Activated CD4-positive, alpha-beta T cell treated with anti-CD3 and anti-CD28 coated beads for 36 hours (primary cell): ENCODE results near the gene SHC3. TPM values are rescaled to one million over a fixed set of nuclear protein-coding genes. Genes with fewer than 3 reads are reported as not detected.
A peak's percentile ranks its signal among the peaks of the same experiment; 100 is the strongest.

ENCODE experiments used
- ATAC-seq: fragments of 200-7000 bp; cut with Tn5 transposase; one replicate; pipeline ENCODE4 v1.10.0; 2021; ENCODE audit warnings: mild to moderate bottlenecking, moderate library complexity
- CTCF ChIA-PET: fragments of 350-600 bp; sonication (Branson Sonifier 250); formaldehyde crosslinking; loops from one replicate; lab custom pipeline; 2021; ENCODE audit warnings: antibody characterized with exemption; lab: Charles Lee
- POLR2A ChIA-PET: fragments of 350-600 bp; sonication (Branson Sonifier 250); formaldehyde crosslinking; loops from one replicate; lab custom pipeline; 2021; ENCODE audit warnings: antibody characterized with exemption, inconsistent platforms; lab: Charles Lee
- DNase-seq: peaks from one replicate; pipeline ENCODE4 v3.0.0-alpha.2; 2020
- H3K27ac Mint-ChIP-seq: one replicate; pipeline ENCODE4 v1.8.0; 2021; ENCODE audit warnings: mixed read lengths
- H3K27me3 Mint-ChIP-seq: one replicate; pipeline ENCODE4 v1.8.0; 2021; ENCODE audit warnings: mixed read lengths
- H3K36me3 Mint-ChIP-seq: one replicate; pipeline ENCODE4 v1.8.0; 2021; ENCODE audit warnings: low read depth, mixed read lengths
- H3K4me1 Mint-ChIP-seq: one replicate; pipeline ENCODE4 v1.8.0; 2021; ENCODE audit warnings: mixed read lengths
- H3K4me3 Mint-ChIP-seq: one replicate; pipeline ENCODE4 v1.8.0; 2021; ENCODE audit warnings: mild to moderate bottlenecking, moderate library complexity, mixed read lengths
- H3K9me3 Mint-ChIP-seq: one replicate; pipeline ENCODE4 v1.8.0; 2021; ENCODE audit warnings: low read depth, mixed read lengths
- intact Hi-C, 2 experiments: fragments of 100-400 bp; cut with DNase I in 1 of 2; cut with micrococcal nuclease in 1 of 2; formaldehyde crosslinking; loops; one replicate each; pipeline versions ENCODE4 v1.14.2 to v1.15.1; 2022 to 2024; cut with DNase I, micrococcal nuclease
- total RNA-seq, 2 experiments: library from RNA; stranded (reverse); gene quantifications; one replicate each; pipeline ENCODE4 v1.2.3, GENCODE V29; 2021

SHC3 gene
- total RNA-seq, 2 experiments from 2014 or later, result not detected

GRCh38 chr9:89171231-89171630, 7.4 kb downstream of the SHC3 start:
- ATAC-seq, result no peak
- Mint-ChIP-seq H3K27ac (no peak overlapping the region), H3K4me1 (no peaks in the 10 kb centered on the region), H3K9me3 (no peaks in the 10 kb centered on the region), H3K27me3 (peaks cover 23% of the 10 kb centered on the region), H3K4me3 (no peak overlapping the region), H3K36me3 (no peaks in the 10 kb centered on the region)
- no peak for DNase-seq
- POLR2A ChIA-PET, result no interaction called here
- intact Hi-C loops, result no loop called here
- CTCF ChIA-PET, result no interaction called here

GRCh38 chr9:89168901-89169813, 9.5 kb downstream of the SHC3 start:
- Mint-ChIP-seq H3K27ac (no peak overlapping the region), H3K4me3 (no peak overlapping the region), H3K4me1 (no peaks in the 10 kb centered on the region), H3K9me3 (no peaks in the 10 kb centered on the region), H3K36me3 (no peaks in the 10 kb centered on the region), H3K27me3 (peaks cover 30% of the 10 kb centered on the region)
- POLR2A ChIA-PET, result no interaction called here
- ATAC-seq (no peak), DNase-seq (no peak)
- intact Hi-C loops, result no loop called here
- CTCF ChIA-PET, result no interaction called here

- CTCF ChIA-PET, result no interaction called here
- H3K27ac Mint-ChIP-seq, result no peak overlapping the region
- POLR2A ChIA-PET, result no interaction called here
- ATAC-seq, result no peak
- H3K27me3 Mint-ChIP-seq, result peaks cover 25% of the 10 kb centered on the region
- DNase-seq, result no peak
- no peaks in the 10 kb centered on the region for H3K9me3 Mint-ChIP-seq
- no peaks in the 10 kb centered on the region for H3K36me3 Mint-ChIP-seq
- intact Hi-C loops, result no loop called here
- H3K4me1 Mint-ChIP-seq, result no peaks in the 10 kb centered on the region
- H3K4me3 Mint-ChIP-seq, result no peak overlapping the region
Measured at GRCh38 chr9:89167788-89168187, 10.8 kb downstream of the SHC3 start.

GRCh38 chr9:89166852-89167251, 11.8 kb downstream of the SHC3 start:
- intact Hi-C loops, result no loop called here
- H3K9me3 Mint-ChIP-seq, result no peaks in the 10 kb centered on the region

GRCh38 chr9:89165880-89166279, 12.7 kb downstream of the SHC3 start:
- no peaks in the 10 kb centered on the region for H3K4me1 Mint-ChIP-seq
- H3K27me3 Mint-ChIP-seq, result peaks cover 25% of the 10 kb centered on the region
- ATAC-seq (no peak), DNase-seq (no peak)
- no peaks in the 10 kb centered on the region for H3K36me3 Mint-ChIP-seq
- CTCF ChIA-PET, result no interaction called here
- H3K9me3 Mint-ChIP-seq, result no peaks in the 10 kb centered on the region
- no peak overlapping the region for H3K4me3 Mint-ChIP-seq
- no peak overlapping the region for H3K27ac Mint-ChIP-seq
- intact Hi-C loops, result no loop called here
- POLR2A ChIA-PET, result no interaction called here

More at GRCh38 chr9:89166852-89167251, 11.8 kb downstream of the SHC3 start:
- Mint-ChIP-seq H3K36me3 (no peaks in the 10 kb centered on the region), H3K4me1 (no peaks in the 10 kb centered on the region), H3K4me3 (no peak overlapping the region), H3K27me3 (peaks cover 20% of the 10 kb centered on the region), H3K27ac (no peak overlapping the region)
- no peak for ATAC-seq
- ChIA-PET POLR2A (no interaction called here), CTCF (no interaction called here)
- no peak for DNase-seq

- DNase-seq (no peak), ATAC-seq (no peak)
- H3K36me3 Mint-ChIP-seq, result no peaks in the 10 kb centered on the region
- no peaks in the 10 kb centered on the region for H3K4me1 Mint-ChIP-seq
- ChIA-PET POLR2A (no interaction called here), CTCF (no interaction called here)
- no peaks in the 10 kb centered on the region for H3K9me3 Mint-ChIP-seq
- H3K27ac Mint-ChIP-seq, result no peak overlapping the region
- no peak overlapping the region for H3K4me3 Mint-ChIP-seq
- peaks cover 25% of the 10 kb centered on the region for H3K27me3 Mint-ChIP-seq
- intact Hi-C loops, result no loop called here
Measured at GRCh38 chr9:89165341-89165740, 13.3 kb downstream of the SHC3 start.

GRCh38 chr9:89161221-89161620, 17.4 kb downstream of the SHC3 start:
- Mint-ChIP-seq H3K4me1 (no peaks in the 10 kb centered on the region), H3K27me3 (peaks cover 42% of the 10 kb centered on the region), H3K9me3 (no peaks in the 10 kb centered on the region), H3K36me3 (no peaks in the 10 kb centered on the region), H3K4me3 (no peak overlapping the region), H3K27ac (no peak overlapping the region)
- ChIA-PET POLR2A (no interaction called here), CTCF (no interaction called here)
- DNase-seq (no peak), ATAC-seq (no peak)
- intact Hi-C loops, result no loop called here

GRCh38 chr9:89160806-89161205, 17.8 kb downstream of the SHC3 start:
- CTCF ChIA-PET, result interaction anchor here (0.8 kb wide), 1 partner anchor 32 kb away, joined by 3 read pairs; no protein-coding TSS in a partner anchor

GRCh38 chr9:89154651-89155336, 23.8 kb downstream of the SHC3 start:
- ATAC-seq (peak; percentile 81), DNase-seq (peak; percentile 63)
- Mint-ChIP-seq H3K4me3 (no peak overlapping the region), H3K4me1 (peaks cover 24% of the 10 kb centered on the region), H3K27me3 (peaks cover 41% of the 10 kb centered on the region), H3K27ac (no peak overlapping the region), H3K9me3 (no peaks in the 10 kb centered on the region), H3K36me3 (no peaks in the 10 kb centered on the region)
- CTCF ChIA-PET, result interaction anchor here (0.7 to 1.5 kb wide), 2 partner anchors 25 to 1001 kb away, joined by 3 to 4 read pairs; no protein-coding TSS in a partner anchor
- intact Hi-C loops, result loop anchor here (1.0 to 10.0 kb wide), 6 partner anchors 26 to 680 kb away; no protein-coding TSS in a partner anchor
- POLR2A ChIA-PET, result interaction anchor here (1.1 kb wide), 1 partner anchor 26 kb away, joined by 3 read pairs; no protein-coding TSS in a partner anchor

More at GRCh38 chr9:89160806-89161205, 17.8 kb downstream of the SHC3 start:
- intact Hi-C loops, result no loop called here
- Mint-ChIP-seq H3K4me1 (no peaks in the 10 kb centered on the region), H3K27ac (no peak overlapping the region), H3K27me3 (peaks cover 42% of the 10 kb centered on the region), H3K9me3 (no peaks in the 10 kb centered on the region), H3K4me3 (no peak overlapping the region), H3K36me3 (no peaks in the 10 kb centered on the region)
- ATAC-seq (no peak), DNase-seq (no peak)
- POLR2A ChIA-PET, result no interaction called here

- H3K27me3 Mint-ChIP-seq, result peaks cover 39% of the 10 kb centered on the region
- H3K9me3 Mint-ChIP-seq, result no peaks in the 10 kb centered on the region
- ATAC-seq (peak; percentile 63), DNase-seq (peak; percentile 49)
- intact Hi-C loops, result loop anchor here (1.0 to 10.0 kb wide), 6 partner anchors 27 to 679 kb away; no protein-coding TSS in a partner anchor
- H3K4me1 Mint-ChIP-seq, result peaks cover 24% of the 10 kb centered on the region
- ChIA-PET CTCF (interaction anchor here (0.6 to 1.5 kb wide), 4 partner anchors 22 to 1001 kb away, joined by 3 to 4 read pairs (median 4); no protein-coding TSS in a partner anchor), POLR2A (interaction anchor here (1.1 kb wide), 1 partner anchor 27 kb away, joined by 3 read pairs; no protein-coding TSS in a partner anchor)
- no peaks in the 10 kb centered on the region for H3K36me3 Mint-ChIP-seq
- H3K27ac Mint-ChIP-seq, result no peak overlapping the region
- peak overlapping the region; percentile 29 for H3K4me3 Mint-ChIP-seq
Measured at GRCh38 chr9:89154218-89154617, 24.4 kb downstream of the SHC3 start.

GRCh38 chr9:89153232-89154017, 25.2 kb downstream of the SHC3 start:
- Mint-ChIP-seq H3K27me3 (peaks cover 36% of the 10 kb centered on the region), H3K4me1 (peaks cover 24% of the 10 kb centered on the region), H3K36me3 (no peaks in the 10 kb centered on the region), H3K27ac (peak overlapping the region; percentile 44), H3K9me3 (no peaks in the 10 kb centered on the region), H3K4me3 (no peak overlapping the region)
- POLR2A ChIA-PET, result no interaction called here
- DNase-seq (peak; percentile 76), ATAC-seq (peak; percentile 92)
- CTCF ChIA-PET, result interaction anchor here (0.6 to 1.5 kb wide), 5 partner anchors 15 to 618 kb away, joined by 3 to 4 read pairs (median 3); no protein-coding TSS in a partner anchor
- intact Hi-C loops, result loop anchor here (1.0 to 10.0 kb wide), 8 partner anchors 15 to 849 kb away; no protein-coding TSS in a partner anchor
